ENCODE measurements around the gene EPC2.

GRCh38 chr2:148654435-148654834, 9.9 kb downstream of the EPC2 start:
- no peak for TF ChIP-seq POLR2AphosphoS5 (IDR thresholded peaks at IDR 0.05; ENCODE audit: low read depth, low read length)
- no peak for TF ChIP-seq SIN3A (IDR thresholded peaks at IDR 0.05; ENCODE audit: borderline replicate concordance, insufficient read depth, low read length)
- no peak for TF ChIP-seq TAF1 (IDR thresholded peaks at IDR 0.05; ENCODE audit: borderline replicate concordance, insufficient read depth, low read length)
- TF ChIP-seq, protein P1, sequence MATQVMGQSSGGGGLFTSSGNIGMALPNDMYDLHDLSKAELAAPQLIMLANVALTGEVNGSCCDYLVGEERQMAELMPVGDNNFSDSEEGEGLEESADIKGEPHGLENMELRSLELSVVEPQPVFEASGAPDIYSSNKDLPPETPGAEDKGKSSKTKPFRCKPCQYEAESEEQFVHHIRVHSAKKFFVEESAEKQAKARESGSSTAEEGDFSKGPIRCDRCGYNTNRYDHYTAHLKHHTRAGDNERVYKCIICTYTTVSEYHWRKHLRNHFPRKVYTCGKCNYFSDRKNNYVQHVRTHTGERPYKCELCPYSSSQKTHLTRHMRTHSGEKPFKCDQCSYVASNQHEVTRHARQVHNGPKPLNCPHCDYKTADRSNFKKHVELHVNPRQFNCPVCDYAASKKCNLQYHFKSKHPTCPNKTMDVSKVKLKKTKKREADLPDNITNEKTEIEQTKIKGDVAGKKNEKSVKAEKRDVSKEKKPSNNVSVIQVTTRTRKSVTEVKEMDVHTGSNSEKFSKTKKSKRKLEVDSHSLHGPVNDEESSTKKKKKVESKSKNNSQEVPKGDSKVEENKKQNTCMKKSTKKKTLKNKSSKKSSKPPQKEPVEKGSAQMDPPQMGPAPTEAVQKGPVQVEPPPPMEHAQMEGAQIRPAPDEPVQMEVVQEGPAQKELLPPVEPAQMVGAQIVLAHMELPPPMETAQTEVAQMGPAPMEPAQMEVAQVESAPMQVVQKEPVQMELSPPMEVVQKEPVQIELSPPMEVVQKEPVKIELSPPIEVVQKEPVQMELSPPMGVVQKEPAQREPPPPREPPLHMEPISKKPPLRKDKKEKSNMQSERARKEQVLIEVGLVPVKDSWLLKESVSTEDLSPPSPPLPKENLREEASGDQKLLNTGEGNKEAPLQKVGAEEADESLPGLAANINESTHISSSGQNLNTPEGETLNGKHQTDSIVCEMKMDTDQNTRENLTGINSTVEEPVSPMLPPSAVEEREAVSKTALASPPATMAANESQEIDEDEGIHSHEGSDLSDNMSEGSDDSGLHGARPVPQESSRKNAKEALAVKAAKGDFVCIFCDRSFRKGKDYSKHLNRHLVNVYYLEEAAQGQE (IDR thresholded peaks at IDR 0.05; ENCODE audit: insufficient read depth in 1 of 2, low read depth in 2 of 2, low read length in 2 of 2): no peak
- no peak for TF ChIP-seq FOXP2 (optimal IDR thresholded peaks at IDR 0.05; ENCODE audit: borderline replicate concordance, extremely low read depth, extremely low read length, insufficient read depth)

All from PFSK-1 (cell line).